ENCODE results near the gene BTBD18.
"Not testable (repeated sequence)": the region's sequence is repeated elsewhere in the genome, so short reads cannot be mapped to it uniquely, and the experiment has no call there.

Gene BTBD18

GRCh38 chr11:57728829-57729228, 22.8 kb downstream of the BTBD18 start:
- DNase-seq, result no peak

DNA sequence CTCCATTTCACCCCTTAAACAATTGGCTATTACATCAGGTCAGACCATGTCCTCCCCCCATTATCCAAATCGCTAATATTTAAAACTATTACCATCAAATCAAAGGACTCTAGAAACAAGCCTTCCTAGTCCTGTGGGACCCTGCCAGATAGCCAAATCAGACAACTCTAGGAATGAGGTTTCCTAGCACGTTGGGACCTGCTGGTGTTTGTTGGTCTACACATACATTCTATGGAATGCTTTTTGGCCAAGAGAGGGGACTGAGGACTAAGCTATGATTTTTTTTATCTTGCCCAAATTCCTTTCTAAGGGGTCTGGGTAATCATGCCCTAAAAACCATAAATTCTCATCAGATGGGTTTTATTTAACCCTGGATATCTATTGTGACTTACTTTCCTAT, 24.4 kb downstream of the BTBD18 start:
- DNase-seq, result no peak

- DNase-seq, result not testable (repeated sequence)
These were observed 34.9 kb downstream of the BTBD18 start for GRCh38 chr11:57716726-57717125.

GRCh38 chr11:57713835-57714234, 37.8 kb downstream of the BTBD18 start:
- no peak for DNase-seq

- peak; percentile 94 to 100 for DNase-seq
These were observed 39.1 kb downstream of the BTBD18 start, which contains the start of gene TMX2 for GRCh38 chr11:57712256-57713150. TSS of gene TMX2 (plus strand) at chr11:57712593. CDS start at chr11:57712619, 26 bp downstream.

DNA sequence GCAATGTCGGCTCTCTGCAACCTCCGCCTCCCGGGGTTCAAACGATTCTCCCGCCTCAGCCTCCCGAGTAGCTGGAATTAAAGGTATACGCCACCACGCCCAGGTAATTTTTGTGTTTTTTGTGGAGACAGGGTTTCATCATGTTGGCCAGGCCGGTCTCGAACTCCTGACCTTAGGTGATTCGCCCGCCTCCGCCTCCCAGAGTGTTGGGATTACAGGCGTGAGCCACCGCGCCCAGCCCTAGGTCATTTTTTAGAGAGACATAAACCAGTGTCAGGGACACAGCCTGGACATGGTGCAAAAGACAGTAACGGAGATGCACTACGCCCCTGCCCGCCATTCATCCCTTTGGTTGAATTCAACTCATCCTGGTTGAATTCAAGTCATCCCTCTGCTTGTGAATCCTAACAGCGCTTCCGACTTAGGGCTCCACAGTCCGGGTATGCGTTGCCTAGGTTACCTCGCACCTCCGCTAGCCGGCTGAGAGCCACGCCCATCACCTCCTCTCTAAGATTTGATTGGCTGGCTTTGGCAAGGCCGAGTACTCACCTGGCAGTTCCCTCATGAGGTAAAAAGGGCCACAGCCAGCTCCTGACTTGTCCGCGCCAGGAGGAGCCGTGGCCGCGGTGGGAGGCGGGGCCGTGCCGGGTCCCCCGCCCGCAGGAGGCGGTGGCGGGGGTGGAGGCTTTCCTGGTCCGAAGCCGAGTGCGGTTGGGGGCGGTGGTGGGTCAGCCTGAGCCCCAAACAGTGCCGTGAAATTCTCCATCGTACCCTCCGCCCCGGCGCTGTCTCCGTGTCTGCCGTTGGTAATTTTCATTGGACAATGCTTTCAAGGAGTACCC, 40.0 kb downstream of the BTBD18 start, which contains the start of gene MED19:
Gene MED19, minus strand, starts transcription at position 802 of the 842 bp plus-strand sequence. Its CDS starts 36 bp downstream, at position 766.
- DNase-seq, result peak; percentile 69 to 85

DNA sequence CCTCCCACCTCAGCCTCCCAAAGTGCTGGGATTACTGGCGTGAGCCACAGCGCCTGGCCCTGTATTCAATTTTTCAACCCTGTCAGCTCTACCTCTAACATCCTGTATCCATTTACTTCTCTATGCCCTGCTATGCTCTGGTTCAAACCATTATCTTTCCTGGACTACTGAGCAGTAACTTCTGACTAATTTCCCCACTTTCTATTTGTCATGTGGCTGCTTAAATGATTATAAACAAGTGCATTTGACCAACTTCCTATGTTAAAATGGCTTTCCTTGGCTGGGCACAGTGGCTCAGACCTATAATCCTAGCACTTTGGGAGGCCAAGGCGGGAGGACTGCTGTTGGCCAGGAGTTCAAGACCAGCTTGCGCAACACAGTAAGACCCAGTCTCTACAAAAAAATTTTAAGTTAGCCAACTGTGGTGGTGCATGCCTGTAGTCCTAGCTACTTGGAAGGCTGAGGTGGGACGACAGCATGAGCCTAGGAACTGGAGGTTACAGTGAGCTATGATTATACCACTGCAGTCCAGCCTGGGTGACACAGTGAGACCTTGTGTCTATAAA, 41.7 kb downstream of the BTBD18 start:
- DNase-seq, result no peak

GRCh38 chr11:57705432-57705831, 46.2 kb downstream of the BTBD18 start:
- not testable (repeated sequence) for DNase-seq

- DNase-seq, result no peak
These were observed 46.7 kb downstream of the BTBD18 start for GRCh38 chr11:57704932-57705331.

GRCh38 chr11:57703341-57703740, 48.3 kb downstream of the BTBD18 start:
- no peak for DNase-seq

DNA sequence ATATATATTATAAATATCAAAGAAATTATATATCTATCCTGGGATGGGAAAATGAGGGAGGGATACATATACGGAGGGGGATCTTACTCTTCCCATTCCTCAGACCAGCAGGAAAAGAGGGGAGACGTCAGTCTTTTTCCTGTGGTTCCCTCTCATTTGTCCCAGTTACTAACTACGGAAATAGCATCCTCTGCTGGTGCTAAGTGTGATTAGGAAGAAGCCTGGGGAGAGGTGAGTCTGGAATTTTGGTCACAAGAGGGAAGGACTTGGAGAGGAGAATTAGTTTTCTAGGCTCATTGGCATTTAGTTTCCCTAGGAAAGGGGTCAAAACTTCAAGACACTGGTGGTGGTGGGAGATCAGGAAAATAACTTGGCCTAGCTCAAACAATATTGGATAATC, 51.2 kb downstream of the BTBD18 start:
- DNase-seq, result no peak

DNA sequence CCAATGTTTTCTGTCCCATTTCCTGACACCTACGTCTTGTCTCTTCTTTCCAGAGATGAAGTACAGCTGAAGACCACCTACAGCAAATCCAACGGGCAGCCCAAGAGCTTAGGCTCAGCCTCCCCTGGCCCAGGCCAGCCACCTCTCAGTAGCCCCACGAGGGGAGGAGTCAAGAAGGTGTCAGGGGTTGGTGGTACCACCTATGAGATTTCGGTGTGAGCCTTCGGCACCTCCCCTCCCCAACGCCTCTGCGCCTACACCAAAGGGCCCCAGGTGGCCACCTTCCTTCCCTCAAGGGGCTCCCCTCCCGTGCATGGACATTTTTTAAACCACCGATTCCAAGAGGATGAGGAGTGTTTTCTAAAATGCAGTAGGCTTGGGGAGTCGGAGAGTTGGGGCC, 51.8 kb downstream of the BTBD18 start:
- DNase-seq, result no peak

- no peak for DNase-seq
These were observed 52.7 kb downstream of the BTBD18 start for GRCh38 chr11:57698843-57699365.
